Measurements from ENCODE around the gene TRAPPC6A.
A peak's percentile ranks its signal among the peaks of the same experiment; 100 is the strongest.

TRAPPC6A gene, protein sequence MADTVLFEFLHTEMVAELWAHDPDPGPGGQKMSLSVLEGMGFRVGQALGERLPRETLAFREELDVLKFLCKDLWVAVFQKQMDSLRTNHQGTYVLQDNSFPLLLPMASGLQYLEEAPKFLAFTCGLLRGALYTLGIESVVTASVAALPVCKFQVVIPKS

DNA sequence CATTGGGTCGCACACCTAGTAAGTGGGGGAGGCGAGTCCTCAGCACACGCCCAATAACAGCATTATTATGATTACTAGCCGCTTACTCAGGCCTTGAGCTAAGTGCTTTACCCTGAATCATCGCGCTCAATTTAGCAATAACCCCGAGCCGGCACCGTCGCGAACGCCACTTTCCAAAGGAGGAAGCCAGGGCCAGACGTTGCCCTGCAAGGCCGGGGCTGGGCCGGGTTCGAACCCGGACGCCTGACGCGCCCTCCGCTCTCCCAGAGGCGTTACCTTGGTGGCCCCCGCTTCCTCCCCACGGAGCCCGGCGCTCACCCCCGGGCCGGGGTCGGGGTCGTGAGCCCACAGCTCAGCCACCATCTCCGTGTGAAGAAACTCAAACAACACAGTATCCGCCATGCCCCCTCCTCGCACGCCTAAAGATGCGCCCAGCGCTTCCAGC lies at the start of gene TRAPPC6A:
TSS of gene TRAPPC6A (minus strand) at position 421 of the 445 bp plus-strand sequence. CDS start at position 402, 19 bp downstream.
- Histone ChIP-seq H3K4me1 (ENCODE audit: control insufficient read depth in 5 of 5, insufficient read depth in 5 of 5, low read length in 5 of 5) (peaks cover 5 to 42% (median 35%) of the 10 kb centered on the region in 5 donors), H3K4me3 (ENCODE audit: low read depth in 1 of 5, low read length in 5 of 5) (peak within 1 kb of the TSS; percentile 87 to 99 (median 96)), H3K9me3 (ENCODE audit: control insufficient read depth in 5 of 5, low read length in 5 of 5) (no peaks in the 10 kb centered on the region), H3K36me3 (ENCODE audit: control insufficient read depth in 5 of 5, insufficient read depth in 5 of 5, low read length in 5 of 5) (peaks cover 0 to 9% (median 5%) of the 10 kb centered on the region in 5 donors), H3K9ac (ENCODE audit: low read length in 5 of 5) (peak within 1 kb of the TSS; percentile 68 to 93 (median 79)), H3K27ac (ENCODE audit: low read depth, low read length) (peak within 1 kb of the TSS; percentile 90), H3K27me3 (ENCODE audit: control insufficient read depth in 5 of 5, insufficient read depth in 4 of 5, low read length in 5 of 5) (peaks cover 0 to 3% (median 0%) of the 10 kb centered on the region in 5 donors)

GRCh38 chr19:45224645-45225044 lies 46.6 kb upstream of the TRAPPC6A start:
- Histone ChIP-seq H3K27ac (ENCODE audit: low read depth, low read length) (no peak overlapping the region), H3K9ac (ENCODE audit: low read length in 5 of 5) (no peak overlapping the region), H3K4me3 (ENCODE audit: low read depth in 1 of 5, low read length in 5 of 5) (no peak overlapping the region), H3K9me3 (ENCODE audit: control insufficient read depth in 5 of 5, low read length in 5 of 5) (no peaks in the 10 kb centered on the region), H3K4me1 (ENCODE audit: control insufficient read depth in 5 of 5, insufficient read depth in 5 of 5, low read length in 5 of 5) (no peaks in the 10 kb centered on the region), H3K36me3 (ENCODE audit: control insufficient read depth in 5 of 5, insufficient read depth in 5 of 5, low read length in 5 of 5) (peaks cover 0 to 7% (median 4%) of the 10 kb centered on the region in 5 donors), H3K27me3 (ENCODE audit: control insufficient read depth in 5 of 5, insufficient read depth in 4 of 5, low read length in 5 of 5) (peaks cover 0 to 17% (median 9%) of the 10 kb centered on the region in 5 donors)

GRCh38 chr19:45223879-45224278 lies 45.8 kb upstream of the TRAPPC6A start:
- peaks cover 0 to 7% (median 4%) of the 10 kb centered on the region in 5 donors for H3K36me3 ChIP-seq (ENCODE audit: control insufficient read depth in 5 of 5, insufficient read depth in 5 of 5, low read length in 5 of 5)
- no peaks in the 10 kb centered on the region for H3K9me3 ChIP-seq (ENCODE audit: control insufficient read depth in 5 of 5, low read length in 5 of 5)
- H3K4me1 ChIP-seq (ENCODE audit: control insufficient read depth in 5 of 5, insufficient read depth in 5 of 5, low read length in 5 of 5): no peaks in the 10 kb centered on the region
- peaks cover 0 to 17% (median 9%) of the 10 kb centered on the region in 5 donors for H3K27me3 ChIP-seq (ENCODE audit: control insufficient read depth in 5 of 5, insufficient read depth in 4 of 5, low read length in 5 of 5)
- H3K27ac ChIP-seq (ENCODE audit: low read depth, low read length): no peak overlapping the region
- H3K4me3 ChIP-seq (ENCODE audit: low read depth in 1 of 5, low read length in 5 of 5): no peak overlapping the region
- H3K9ac ChIP-seq (ENCODE audit: low read length in 5 of 5): no peak overlapping the region

- Histone ChIP-seq H3K9me3 (ENCODE audit: control insufficient read depth in 5 of 5, low read length in 5 of 5) (no peaks in the 10 kb centered on the region), H3K36me3 (ENCODE audit: control insufficient read depth in 5 of 5, insufficient read depth in 5 of 5, low read length in 5 of 5) (peaks cover 0 to 5% (median 3%) of the 10 kb centered on the region in 5 donors), H3K9ac (ENCODE audit: low read length in 5 of 5) (no peak overlapping the region), H3K4me3 (ENCODE audit: low read depth in 1 of 5, low read length in 5 of 5) (no peak overlapping the region), H3K27me3 (ENCODE audit: control insufficient read depth in 5 of 5, insufficient read depth in 4 of 5, low read length in 5 of 5) (peaks cover 0 to 19% (median 11%) of the 10 kb centered on the region in 5 donors), H3K27ac (ENCODE audit: low read depth, low read length) (no peak overlapping the region), H3K4me1 (ENCODE audit: control insufficient read depth in 5 of 5, insufficient read depth in 5 of 5, low read length in 5 of 5) (no peaks in the 10 kb centered on the region)
These were observed 44.7 kb upstream of the TRAPPC6A start for GRCh38 chr19:45222724-45223123.

- H3K4me1 ChIP-seq (ENCODE audit: control insufficient read depth in 5 of 5, insufficient read depth in 5 of 5, low read length in 5 of 5): peaks cover 0 to 10% (median 4%) of the 10 kb centered on the region in 5 donors
- no peak overlapping the region for H3K4me3 ChIP-seq (ENCODE audit: low read depth in 1 of 5, low read length in 5 of 5)
- no peaks in the 10 kb centered on the region for H3K36me3 ChIP-seq (ENCODE audit: control insufficient read depth in 5 of 5, insufficient read depth in 5 of 5, low read length in 5 of 5)
- H3K27ac ChIP-seq (ENCODE audit: low read depth, low read length): no peak overlapping the region
- no peaks in the 10 kb centered on the region for H3K9me3 ChIP-seq (ENCODE audit: control insufficient read depth in 5 of 5, low read length in 5 of 5)
- no peak overlapping the region for H3K9ac ChIP-seq (ENCODE audit: low read length in 5 of 5)
- peaks cover 11 to 35% (median 24%) of the 10 kb centered on the region in 5 donors for H3K27me3 ChIP-seq (ENCODE audit: control insufficient read depth in 5 of 5, insufficient read depth in 4 of 5, low read length in 5 of 5)
These were observed 41.1 kb upstream of the TRAPPC6A start for GRCh38 chr19:45218911-45219743.

DNA sequence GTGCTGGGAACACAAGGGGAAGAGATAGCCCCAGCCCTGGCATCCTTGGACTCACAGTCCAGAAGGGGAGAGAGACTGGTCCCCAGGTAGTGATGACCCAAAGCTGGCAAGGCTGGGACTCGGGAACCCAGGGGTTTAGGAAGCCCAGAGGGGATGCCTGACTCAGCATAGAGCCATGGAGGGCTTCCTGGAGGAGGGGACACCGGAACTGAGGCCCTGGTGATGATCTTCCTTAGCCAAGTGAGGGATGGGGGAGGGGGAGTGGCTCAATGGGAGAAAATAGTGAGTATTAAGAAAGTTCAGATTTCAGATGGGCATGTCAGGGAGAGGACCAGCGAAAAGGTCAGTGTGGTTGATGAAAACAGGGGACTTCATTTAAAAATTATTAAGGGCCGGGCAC lies 40.4 kb upstream of the TRAPPC6A start:
- H3K4me3 ChIP-seq (ENCODE audit: low read depth in 1 of 5, low read length in 5 of 5): no peak overlapping the region
- no peak overlapping the region for H3K27ac ChIP-seq (ENCODE audit: low read depth, low read length)
- no peaks in the 10 kb centered on the region for H3K36me3 ChIP-seq (ENCODE audit: control insufficient read depth in 5 of 5, insufficient read depth in 5 of 5, low read length in 5 of 5)
- H3K27me3 ChIP-seq (ENCODE audit: control insufficient read depth in 5 of 5, insufficient read depth in 4 of 5, low read length in 5 of 5): peaks cover 11 to 35% (median 24%) of the 10 kb centered on the region in 5 donors
- no peaks in the 10 kb centered on the region for H3K9me3 ChIP-seq (ENCODE audit: control insufficient read depth in 5 of 5, low read length in 5 of 5)
- H3K4me1 ChIP-seq (ENCODE audit: control insufficient read depth in 5 of 5, insufficient read depth in 5 of 5, low read length in 5 of 5): peaks cover 0 to 10% (median 4%) of the 10 kb centered on the region in 5 donors
- H3K9ac ChIP-seq (ENCODE audit: low read length in 5 of 5): no peak overlapping the region

DNA sequence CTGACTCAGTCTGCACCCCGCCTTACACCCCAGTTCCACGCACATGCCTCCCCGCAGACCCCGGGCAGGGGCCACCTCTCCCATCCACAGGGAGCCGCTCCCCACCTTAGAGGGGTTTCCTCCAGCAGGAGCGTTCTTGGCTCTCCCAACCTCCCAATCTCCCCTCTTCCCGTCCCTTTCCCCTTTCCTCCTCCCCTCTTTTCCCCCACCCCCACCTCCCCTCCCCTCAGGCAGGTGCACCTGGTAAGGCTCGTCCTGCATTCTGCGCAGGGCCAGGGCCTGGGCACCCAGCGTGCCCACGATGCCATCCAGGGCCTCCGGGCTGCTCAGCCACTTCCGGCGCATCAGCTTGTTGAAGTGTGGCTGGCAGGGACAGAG lies 39.9 kb upstream of the TRAPPC6A start:
- Histone ChIP-seq H3K27ac (ENCODE audit: low read depth, low read length) (no peak overlapping the region), H3K9ac (ENCODE audit: low read length in 5 of 5) (no peak overlapping the region), H3K27me3 (ENCODE audit: control insufficient read depth in 5 of 5, insufficient read depth in 4 of 5, low read length in 5 of 5) (peaks cover 11 to 35% (median 24%) of the 10 kb centered on the region in 5 donors), H3K4me3 (ENCODE audit: low read depth in 1 of 5, low read length in 5 of 5) (no peak overlapping the region), H3K9me3 (ENCODE audit: control insufficient read depth in 5 of 5, low read length in 5 of 5) (no peaks in the 10 kb centered on the region), H3K36me3 (ENCODE audit: control insufficient read depth in 5 of 5, insufficient read depth in 5 of 5, low read length in 5 of 5) (no peaks in the 10 kb centered on the region), H3K4me1 (ENCODE audit: control insufficient read depth in 5 of 5, insufficient read depth in 5 of 5, low read length in 5 of 5) (peaks cover 0 to 13% (median 5%) of the 10 kb centered on the region in 5 donors)

- Histone ChIP-seq H3K4me1 (ENCODE audit: control insufficient read depth in 5 of 5, insufficient read depth in 5 of 5, low read length in 5 of 5) (peaks cover 0 to 18% (median 8%) of the 10 kb centered on the region in 5 donors), H3K9me3 (ENCODE audit: control insufficient read depth in 5 of 5, low read length in 5 of 5) (no peaks in the 10 kb centered on the region), H3K36me3 (ENCODE audit: control insufficient read depth in 5 of 5, insufficient read depth in 5 of 5, low read length in 5 of 5) (no peaks in the 10 kb centered on the region), H3K9ac (ENCODE audit: low read length in 5 of 5) (no peak overlapping the region), H3K27me3 (ENCODE audit: control insufficient read depth in 5 of 5, insufficient read depth in 4 of 5, low read length in 5 of 5) (peaks cover 11 to 35% (median 24%) of the 10 kb centered on the region in 5 donors), H3K4me3 (ENCODE audit: low read depth in 1 of 5, low read length in 5 of 5) (no peak overlapping the region), H3K27ac (ENCODE audit: low read depth, low read length) (no peak overlapping the region)
These were observed 39.3 kb upstream of the TRAPPC6A start for GRCh38 chr19:45217193-45217956.

DNA sequence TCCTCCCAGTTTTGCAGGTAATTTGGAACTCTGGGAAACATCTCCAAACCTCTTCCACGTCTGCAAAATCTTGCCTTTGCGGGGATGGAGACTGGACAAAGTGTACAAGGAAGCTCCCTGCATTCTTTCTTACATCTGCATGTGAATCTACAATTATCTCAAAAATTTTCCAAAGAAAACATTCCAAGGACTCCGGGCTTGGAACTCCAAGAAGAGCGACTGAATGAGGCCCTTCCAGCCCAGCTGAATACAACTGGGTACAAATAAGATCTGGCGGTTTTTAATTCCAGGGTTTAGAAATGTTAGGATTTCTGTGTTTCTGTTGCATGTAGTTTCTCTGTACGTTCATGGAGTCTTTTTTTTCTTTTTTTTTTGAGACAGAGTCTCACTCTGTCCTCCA lies 38.6 kb upstream of the TRAPPC6A start:
- Histone ChIP-seq H3K4me3 (ENCODE audit: low read depth in 1 of 5, low read length in 5 of 5) (no peak overlapping the region), H3K4me1 (ENCODE audit: control insufficient read depth in 5 of 5, insufficient read depth in 5 of 5, low read length in 5 of 5) (peaks cover 0 to 25% (median 8%) of the 10 kb centered on the region in 5 donors), H3K27ac (ENCODE audit: low read depth, low read length) (no peak overlapping the region), H3K36me3 (ENCODE audit: control insufficient read depth in 5 of 5, insufficient read depth in 5 of 5, low read length in 5 of 5) (no peaks in the 10 kb centered on the region), H3K27me3 (ENCODE audit: control insufficient read depth in 5 of 5, insufficient read depth in 4 of 5, low read length in 5 of 5) (peaks cover 11 to 36% (median 24%) of the 10 kb centered on the region in 5 donors), H3K9me3 (ENCODE audit: control insufficient read depth in 5 of 5, low read length in 5 of 5) (no peaks in the 10 kb centered on the region), H3K9ac (ENCODE audit: low read length in 5 of 5) (no peak overlapping the region)
